ENCODE measurements around the gene BUD23.
"Not testable (repeated sequence)": the region's sequence is repeated elsewhere in the genome, so short reads cannot be mapped to it uniquely, and the experiment has no call there.

The BUD23 gene

GRCh38 chr7:73669288-73669701 lies 14.1 kb upstream of the BUD23 start:
- H3K9ac ChIP-seq (ENCODE audit: low read length) = no peak overlapping the region
- no peak for DNase-seq (ENCODE audit: low read depth)
- H3K36me3 ChIP-seq (ENCODE audit: control insufficient read depth, insufficient read depth, low read length, severe bottlenecking) = no peaks in the 10 kb centered on the region
- no peak overlapping the region for H3K4me3 ChIP-seq (ENCODE audit: low read length)
- H3K9me3 ChIP-seq (ENCODE audit: control insufficient read depth, low read length) = no peaks in the 10 kb centered on the region
- peaks cover 5% of the 10 kb centered on the region for H3K4me1 ChIP-seq (ENCODE audit: control insufficient read depth, insufficient read depth, low read length)
- H3K27me3 ChIP-seq (replicated peaks; ENCODE audit: control insufficient read depth, insufficient read depth, low read length) = peaks cover 4% of the 10 kb centered on the region

GRCh38 chr7:73669858-73670385 lies 13.5 kb upstream of the BUD23 start:
- Histone ChIP-seq H3K9ac (ENCODE audit: low read length) (no peak overlapping the region), H3K36me3 (ENCODE audit: control insufficient read depth, insufficient read depth, low read length, severe bottlenecking) (no peaks in the 10 kb centered on the region), H3K9me3 (ENCODE audit: control insufficient read depth, low read length) (no peaks in the 10 kb centered on the region), H3K4me1 (ENCODE audit: control insufficient read depth, insufficient read depth, low read length) (peaks cover 5% of the 10 kb centered on the region), H3K27me3 (replicated peaks; ENCODE audit: control insufficient read depth, insufficient read depth, low read length) (peaks cover 4% of the 10 kb centered on the region), H3K4me3 (ENCODE audit: low read length) (no peak overlapping the region)
- no peak for DNase-seq (ENCODE audit: low read depth)

- H3K9ac ChIP-seq (ENCODE audit: low read length) = no peak overlapping the region
Observed at GRCh38 chr7:73671322-73671661, 12.1 kb upstream of the BUD23 start.

GRCh38 chr7:73671857-73672445 lies 11.4 kb upstream of the BUD23 start:
- Histone ChIP-seq H3K27me3 (replicated peaks; ENCODE audit: control insufficient read depth, insufficient read depth, low read length) (no peaks in the 10 kb centered on the region), H3K9ac (ENCODE audit: low read length) (no peak overlapping the region), H3K4me1 (ENCODE audit: control insufficient read depth, insufficient read depth, low read length) (peaks cover 5% of the 10 kb centered on the region), H3K9me3 (ENCODE audit: control insufficient read depth, low read length) (no peaks in the 10 kb centered on the region), H3K4me3 (ENCODE audit: low read length) (no peak overlapping the region), H3K36me3 (ENCODE audit: control insufficient read depth, insufficient read depth, low read length, severe bottlenecking) (no peaks in the 10 kb centered on the region)
- no peak for DNase-seq (ENCODE audit: low read depth)

More at GRCh38 chr7:73671322-73671661, 12.1 kb upstream of the BUD23 start:
- Histone ChIP-seq H3K9me3 (ENCODE audit: control insufficient read depth, low read length) (no peaks in the 10 kb centered on the region), H3K4me1 (ENCODE audit: control insufficient read depth, insufficient read depth, low read length) (peaks cover 5% of the 10 kb centered on the region), H3K4me3 (ENCODE audit: low read length) (no peak overlapping the region), H3K27me3 (replicated peaks; ENCODE audit: control insufficient read depth, insufficient read depth, low read length) (no peaks in the 10 kb centered on the region), H3K36me3 (ENCODE audit: control insufficient read depth, insufficient read depth, low read length, severe bottlenecking) (no peaks in the 10 kb centered on the region)
- no peak for DNase-seq (ENCODE audit: low read depth)

GRCh38 chr7:73674468-73675124 lies 8.8 kb upstream of the BUD23 start:
- Histone ChIP-seq H3K4me1 (ENCODE audit: control insufficient read depth, insufficient read depth, low read length) (no peaks in the 10 kb centered on the region), H3K36me3 (ENCODE audit: control insufficient read depth, insufficient read depth, low read length, severe bottlenecking) (peaks cover 6% of the 10 kb centered on the region), H3K9me3 (ENCODE audit: control insufficient read depth, low read length) (no peaks in the 10 kb centered on the region), H3K9ac (ENCODE audit: low read length) (no peak overlapping the region), H3K4me3 (ENCODE audit: low read length) (no peak overlapping the region), H3K27me3 (replicated peaks; ENCODE audit: control insufficient read depth, insufficient read depth, low read length) (no peaks in the 10 kb centered on the region)
- no peak for DNase-seq (ENCODE audit: low read depth)

GRCh38 chr7:73676062-73676461 lies 7.3 kb upstream of the BUD23 start:
- not testable (repeated sequence) for H3K4me1 ChIP-seq (ENCODE audit: control insufficient read depth, insufficient read depth, low read length); H3K27me3 ChIP-seq (replicated peaks; ENCODE audit: control insufficient read depth, insufficient read depth, low read length); DNase-seq (ENCODE audit: low read depth); H3K4me3 ChIP-seq (ENCODE audit: low read length); H3K9ac ChIP-seq (ENCODE audit: low read length); H3K9me3 ChIP-seq (ENCODE audit: control insufficient read depth, low read length); H3K36me3 ChIP-seq (ENCODE audit: control insufficient read depth, insufficient read depth, low read length, severe bottlenecking)

GRCh38 chr7:73678862-73679261 lies 4.5 kb upstream of the BUD23 start:
- no peaks in the 10 kb centered on the region for H3K9me3 ChIP-seq (ENCODE audit: control insufficient read depth, low read length)
- no peak for DNase-seq (ENCODE audit: low read depth)
- H3K4me1 ChIP-seq (ENCODE audit: control insufficient read depth, insufficient read depth, low read length) = peaks cover 21% of the 10 kb centered on the region
- no peaks in the 10 kb centered on the region for H3K27me3 ChIP-seq (replicated peaks; ENCODE audit: control insufficient read depth, insufficient read depth, low read length)
- H3K9ac ChIP-seq (ENCODE audit: low read length) = no peak overlapping the region
- H3K4me3 ChIP-seq (ENCODE audit: low read length) = no peak overlapping the region
- peaks cover 6% of the 10 kb centered on the region for H3K36me3 ChIP-seq (ENCODE audit: control insufficient read depth, insufficient read depth, low read length, severe bottlenecking)

- no peaks in the 10 kb centered on the region for H3K9me3 ChIP-seq (ENCODE audit: control insufficient read depth, low read length)
Observed at GRCh38 chr7:73679709-73680108, 3.7 kb upstream of the BUD23 start.

GRCh38 chr7:73680501-73680900 lies 2.9 kb upstream of the BUD23 start:
- no peaks in the 10 kb centered on the region for H3K9me3 ChIP-seq (ENCODE audit: control insufficient read depth, low read length)
- DNase-seq (ENCODE audit: low read depth) = no peak
- peaks cover 6% of the 10 kb centered on the region for H3K36me3 ChIP-seq (ENCODE audit: control insufficient read depth, insufficient read depth, low read length, severe bottlenecking)
- peaks cover 21% of the 10 kb centered on the region for H3K4me1 ChIP-seq (ENCODE audit: control insufficient read depth, insufficient read depth, low read length)
- H3K9ac ChIP-seq (ENCODE audit: low read length) = no peak overlapping the region
- no peaks in the 10 kb centered on the region for H3K27me3 ChIP-seq (replicated peaks; ENCODE audit: control insufficient read depth, insufficient read depth, low read length)
- H3K4me3 ChIP-seq (ENCODE audit: low read length) = no peak overlapping the region

More at GRCh38 chr7:73679709-73680108, 3.7 kb upstream of the BUD23 start:
- H3K36me3 ChIP-seq (ENCODE audit: control insufficient read depth, insufficient read depth, low read length, severe bottlenecking) = peaks cover 6% of the 10 kb centered on the region
- no peak for DNase-seq (ENCODE audit: low read depth)
- H3K9ac ChIP-seq (ENCODE audit: low read length) = no peak overlapping the region
- no peaks in the 10 kb centered on the region for H3K27me3 ChIP-seq (replicated peaks; ENCODE audit: control insufficient read depth, insufficient read depth, low read length)
- peaks cover 21% of the 10 kb centered on the region for H3K4me1 ChIP-seq (ENCODE audit: control insufficient read depth, insufficient read depth, low read length)
- no peak overlapping the region for H3K4me3 ChIP-seq (ENCODE audit: low read length)

- Histone ChIP-seq H3K36me3 (ENCODE audit: control insufficient read depth, insufficient read depth, low read length, severe bottlenecking) (peaks cover 6% of the 10 kb centered on the region), H3K4me1 (ENCODE audit: control insufficient read depth, insufficient read depth, low read length) (peaks cover 21% of the 10 kb centered on the region), H3K4me3 (ENCODE audit: low read length) (peak overlapping the region; percentile 97), H3K9ac (ENCODE audit: low read length) (no peak overlapping the region), H3K27me3 (replicated peaks; ENCODE audit: control insufficient read depth, insufficient read depth, low read length) (no peaks in the 10 kb centered on the region), H3K9me3 (ENCODE audit: control insufficient read depth, low read length) (no peaks in the 10 kb centered on the region)
- peak; percentile 28 for DNase-seq (ENCODE audit: low read depth)
Observed at GRCh38 chr7:73681031-73681430, 2.4 kb upstream of the BUD23 start.

GRCh38 chr7:73682745-73683055 lies 697 bp upstream of the BUD23 start:
- no peaks in the 10 kb centered on the region for H3K27me3 ChIP-seq (replicated peaks; ENCODE audit: control insufficient read depth, insufficient read depth, low read length)
- peaks cover 21% of the 10 kb centered on the region for H3K4me1 ChIP-seq (ENCODE audit: control insufficient read depth, insufficient read depth, low read length)
- peak overlapping the region; percentile 95 for H3K9ac ChIP-seq (ENCODE audit: low read length)
- H3K9me3 ChIP-seq (ENCODE audit: control insufficient read depth, low read length) = no peaks in the 10 kb centered on the region
- DNase-seq (ENCODE audit: low read depth) = no peak
- peaks cover 16% of the 10 kb centered on the region for H3K36me3 ChIP-seq (ENCODE audit: control insufficient read depth, insufficient read depth, low read length, severe bottlenecking)
- H3K4me3 ChIP-seq (ENCODE audit: low read length) = peak overlapping the region; percentile 97
